ENCODE results near the gene CAPN10. TPM values are rescaled to one million over a fixed set of nuclear protein-coding genes. Genes with fewer than 3 reads are reported as not detected.

The CAPN10 gene
- polyA plus RNA-seq, 1 experiment: 5.6 TPM

- Histone ChIP-seq H3K4me3 (ENCODE audit: low read depth, low read length) (no peak overlapping the region), H3K27me3 (ENCODE audit: control insufficient read depth, insufficient read depth, low read length) (no peaks in the 10 kb centered on the region), H3K27ac (ENCODE audit: low read depth, low read length) (no peak overlapping the region), H3K9me3 (ENCODE audit: control insufficient read depth, insufficient read depth, low read length) (no peaks in the 10 kb centered on the region; the same call in 1 of the 2 replicates)
- no peak for DNase-seq (ENCODE audit: low read depth, low spot score)
- ChIA-PET CTCF (no interaction called here), POLR2A (interaction anchor here (2.1 kb wide), 1 partner anchor 11 kb away, joined by 5 read pairs; the partner anchor contains the start of gene CAPN10)
- no peak for TF ChIP-seq CTCF (IDR thresholded peaks at IDR 0.05; ENCODE audit: low read depth, low read length)
Measured at GRCh38 chr2:240597419-240598181, 11.1 kb downstream of the CAPN10 start.

- Histone ChIP-seq H3K9me3 (ENCODE audit: control insufficient read depth, insufficient read depth, low read length) (no peaks in the 10 kb centered on the region; the same call in 1 of the 2 replicates), H3K27ac (ENCODE audit: low read depth, low read length) (no peak overlapping the region), H3K4me3 (ENCODE audit: low read depth, low read length) (no peak overlapping the region), H3K27me3 (ENCODE audit: control insufficient read depth, insufficient read depth, low read length) (no peaks in the 10 kb centered on the region)
- TF ChIP-seq CTCF (IDR thresholded peaks at IDR 0.05; ENCODE audit: low read depth, low read length): no peak
- no peak for DNase-seq (ENCODE audit: low read depth, low spot score)
- POLR2A ChIA-PET: interaction anchor here (2.1 kb wide), 1 partner anchor 12 kb away, joined by 5 read pairs; the partner anchor contains the start of gene CAPN10
- CTCF ChIA-PET: no interaction called here
Measured at GRCh38 chr2:240598311-240598911, 11.9 kb downstream of the CAPN10 start.

GRCh38 chr2:240599141-240599583 lies 12.6 kb downstream of the CAPN10 start:
- no peaks in the 10 kb centered on the region for H3K27me3 ChIP-seq (ENCODE audit: control insufficient read depth, insufficient read depth, low read length)
- no peak for TF ChIP-seq CTCF (IDR thresholded peaks at IDR 0.05; ENCODE audit: low read depth, low read length)
- ChIA-PET CTCF (no interaction called here), POLR2A (interaction anchor here (2.1 kb wide), 1 partner anchor 13 kb away, joined by 5 read pairs; the partner anchor contains the start of gene CAPN10)
- no peaks in the 10 kb centered on the region; the same call in 1 of the 2 replicates for H3K9me3 ChIP-seq (ENCODE audit: control insufficient read depth, insufficient read depth, low read length)
- no peak overlapping the region for H3K27ac ChIP-seq (ENCODE audit: low read depth, low read length)
- no peak overlapping the region for H3K4me3 ChIP-seq (ENCODE audit: low read depth, low read length)
- no peak for DNase-seq (ENCODE audit: low read depth, low spot score)

- no peak overlapping the region for H3K4me3 ChIP-seq (ENCODE audit: low read depth, low read length)
- no peak overlapping the region for H3K27ac ChIP-seq (ENCODE audit: low read depth, low read length)
- CTCF ChIA-PET: no interaction called here
- TF ChIP-seq CTCF (IDR thresholded peaks at IDR 0.05; ENCODE audit: low read depth, low read length): no peak
- DNase-seq (ENCODE audit: low read depth, low spot score): no peak
- no peaks in the 10 kb centered on the region; the same call in 1 of the 2 replicates for H3K9me3 ChIP-seq (ENCODE audit: control insufficient read depth, insufficient read depth, low read length)
- H3K27me3 ChIP-seq (ENCODE audit: control insufficient read depth, insufficient read depth, low read length): no peaks in the 10 kb centered on the region
- POLR2A ChIA-PET: no interaction called here
Measured at GRCh38 chr2:240600451-240600961, 14.0 kb downstream of the CAPN10 start.

Measured in AG04450 (cell line).